ENCODE measurements around the gene GIPC2. TPM values are rescaled to one million over a fixed set of nuclear protein-coding genes. Genes with fewer than 3 reads are reported as not detected.
"Not testable (repeated sequence)": the region's sequence is repeated elsewhere in the genome, so short reads cannot be mapped to it uniquely, and the experiment has no call there.

GIPC2 gene
- total RNA-seq, 4 donors from 2014 or later = 14.2 to 40.1 (median 24.1) TPM

DNA sequence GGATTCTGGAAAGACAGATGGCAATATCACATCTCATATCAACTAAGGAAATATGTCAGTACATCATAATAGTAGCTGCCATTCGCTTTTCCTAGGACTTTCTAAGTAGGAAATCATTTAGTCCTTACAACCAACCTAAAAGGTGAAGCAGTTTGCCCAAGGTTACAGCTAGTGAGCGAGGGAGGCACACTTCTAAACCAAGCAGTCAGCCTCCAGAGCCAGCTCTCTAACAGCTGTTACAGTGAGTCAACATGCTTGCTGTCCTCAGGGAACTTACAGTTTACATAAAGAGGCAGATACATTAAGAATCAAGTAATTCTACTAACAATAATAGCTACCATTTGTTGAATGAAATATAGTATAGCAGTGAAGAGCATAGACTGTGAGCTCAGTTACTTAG, 57.1 kb downstream of the GIPC2 start:
- no peak overlapping the region for H3K27ac ChIP-seq
- TF ChIP-seq POLR2A (IDR thresholded peaks at IDR 0.05) = no peak
- TF ChIP-seq, protein P1, sequence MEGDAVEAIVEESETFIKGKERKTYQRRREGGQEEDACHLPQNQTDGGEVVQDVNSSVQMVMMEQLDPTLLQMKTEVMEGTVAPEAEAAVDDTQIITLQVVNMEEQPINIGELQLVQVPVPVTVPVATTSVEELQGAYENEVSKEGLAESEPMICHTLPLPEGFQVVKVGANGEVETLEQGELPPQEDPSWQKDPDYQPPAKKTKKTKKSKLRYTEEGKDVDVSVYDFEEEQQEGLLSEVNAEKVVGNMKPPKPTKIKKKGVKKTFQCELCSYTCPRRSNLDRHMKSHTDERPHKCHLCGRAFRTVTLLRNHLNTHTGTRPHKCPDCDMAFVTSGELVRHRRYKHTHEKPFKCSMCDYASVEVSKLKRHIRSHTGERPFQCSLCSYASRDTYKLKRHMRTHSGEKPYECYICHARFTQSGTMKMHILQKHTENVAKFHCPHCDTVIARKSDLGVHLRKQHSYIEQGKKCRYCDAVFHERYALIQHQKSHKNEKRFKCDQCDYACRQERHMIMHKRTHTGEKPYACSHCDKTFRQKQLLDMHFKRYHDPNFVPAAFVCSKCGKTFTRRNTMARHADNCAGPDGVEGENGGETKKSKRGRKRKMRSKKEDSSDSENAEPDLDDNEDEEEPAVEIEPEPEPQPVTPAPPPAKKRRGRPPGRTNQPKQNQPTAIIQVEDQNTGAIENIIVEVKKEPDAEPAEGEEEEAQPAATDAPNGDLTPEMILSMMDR (IDR thresholded peaks at IDR 0.05) = no peak
- H3K27me3 ChIP-seq = no peaks in the 10 kb centered on the region
- 87 to 95% methylated on average over 2 of the region's 2 CpGs for WGBS, 2 donors (ENCODE audit: low coverage in 1 of 2)
- DNase-seq = no peak
- intact Hi-C loops (cut with DNase I; ENCODE audit: low total_unique reads) = no loop called here
- in situ Hi-C loops (cut with MboI; ENCODE audit: low pct_ligation_motif_present in 1 of 4, low pct_unique_long_range_greater_than_20kb in 1 of 4, low sequenced_read_pairs in 3 of 4) = loop anchor here (25.0 kb wide), 5 partner anchors 141 to 391 kb away; no protein-coding TSS in a partner anchor
- no peaks in the 10 kb centered on the region for H3K9me3 ChIP-seq
- H3K36me3 ChIP-seq = no peaks in the 10 kb centered on the region
- H3K4me1 ChIP-seq = peaks cover 0 to 6% (median 2%) of the 10 kb centered on the region in 4 donors
- H3K4me3 ChIP-seq = no peak overlapping the region

DNA sequence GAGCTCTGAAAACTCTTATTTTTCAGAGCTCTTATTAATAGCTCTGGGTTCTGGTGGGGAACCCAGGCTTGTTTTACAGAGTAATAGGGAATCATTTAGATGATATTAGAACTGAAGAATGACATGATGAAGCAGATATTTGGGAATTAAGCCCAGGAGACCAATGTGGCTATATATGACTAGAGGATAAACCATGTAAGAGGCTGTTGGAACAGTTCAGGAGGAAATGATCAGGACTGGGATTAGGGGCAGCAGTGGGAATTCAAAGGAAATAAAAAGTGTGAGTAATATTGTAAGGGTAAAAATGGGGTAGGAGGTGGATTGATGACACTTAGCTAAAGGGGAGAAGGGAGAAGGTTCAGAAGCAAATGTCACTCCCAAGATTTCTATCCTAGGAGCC, 58.6 kb downstream of the GIPC2 start:
- Histone ChIP-seq H3K36me3 (no peaks in the 10 kb centered on the region), H3K9me3 (no peaks in the 10 kb centered on the region), H3K4me3 (no peak overlapping the region), H3K27me3 (no peaks in the 10 kb centered on the region), H3K27ac (no peak overlapping the region), H3K4me1 (peaks cover 0 to 6% (median 2%) of the 10 kb centered on the region in 4 donors)
- in situ Hi-C loops (cut with MboI; ENCODE audit: low pct_ligation_motif_present in 1 of 4, low pct_unique_long_range_greater_than_20kb in 1 of 4, low sequenced_read_pairs in 3 of 4) (loop anchor here (25.0 kb wide), 5 partner anchors 142 to 392 kb away; no protein-coding TSS in a partner anchor), intact Hi-C loops (cut with DNase I; ENCODE audit: low total_unique reads) (no loop called here)
- DNase-seq = no peak
- no peak for TF ChIP-seq POLR2AphosphoS5 (IDR thresholded peaks at IDR 0.05)
- TF ChIP-seq POLR2A (IDR thresholded peaks at IDR 0.05) = no peak

DNA sequence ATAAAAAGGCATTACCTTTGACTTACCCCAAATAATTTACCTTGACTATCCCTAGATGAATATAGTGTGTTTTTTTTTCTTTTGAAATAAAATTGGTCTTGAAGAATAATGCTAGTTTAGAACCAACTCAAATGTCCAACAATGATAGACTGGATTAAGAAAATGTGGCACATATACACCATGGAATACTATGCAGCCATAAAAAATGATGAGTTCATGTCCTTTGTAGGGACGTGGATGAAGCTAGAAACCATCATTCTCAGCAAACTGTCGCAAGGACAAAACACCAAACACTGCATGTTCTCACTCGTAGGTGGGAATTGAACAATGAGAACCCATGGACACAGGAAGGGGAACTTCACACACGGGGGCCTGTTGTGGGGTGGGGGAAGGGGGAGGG, 63.9 kb downstream of the GIPC2 start:
- intact Hi-C loops (cut with DNase I; ENCODE audit: low total_unique reads) (loop anchor here (5.0 kb wide), 1 partner anchor 127 kb away; no protein-coding TSS in a partner anchor), in situ Hi-C loops (cut with MboI; ENCODE audit: low pct_ligation_motif_present in 1 of 4, low pct_unique_long_range_greater_than_20kb in 1 of 4, low sequenced_read_pairs in 3 of 4) (loop anchor here (10.0 to 25.0 kb wide), 6 partner anchors 135 to 397 kb away; partner anchors contain the start of gene FUBP1 (in 1 of the 4))
- not testable (repeated sequence) for DNase-seq, H3K36me3 ChIP-seq, H3K4me1 ChIP-seq, H3K27ac ChIP-seq, H3K27me3 ChIP-seq, H3K9me3 ChIP-seq, H3K4me3 ChIP-seq
- WGBS, 2 donors (ENCODE audit: low coverage in 1 of 2) = 70 to 86% methylated on average over 4 of the region's 4 CpGs

DNA sequence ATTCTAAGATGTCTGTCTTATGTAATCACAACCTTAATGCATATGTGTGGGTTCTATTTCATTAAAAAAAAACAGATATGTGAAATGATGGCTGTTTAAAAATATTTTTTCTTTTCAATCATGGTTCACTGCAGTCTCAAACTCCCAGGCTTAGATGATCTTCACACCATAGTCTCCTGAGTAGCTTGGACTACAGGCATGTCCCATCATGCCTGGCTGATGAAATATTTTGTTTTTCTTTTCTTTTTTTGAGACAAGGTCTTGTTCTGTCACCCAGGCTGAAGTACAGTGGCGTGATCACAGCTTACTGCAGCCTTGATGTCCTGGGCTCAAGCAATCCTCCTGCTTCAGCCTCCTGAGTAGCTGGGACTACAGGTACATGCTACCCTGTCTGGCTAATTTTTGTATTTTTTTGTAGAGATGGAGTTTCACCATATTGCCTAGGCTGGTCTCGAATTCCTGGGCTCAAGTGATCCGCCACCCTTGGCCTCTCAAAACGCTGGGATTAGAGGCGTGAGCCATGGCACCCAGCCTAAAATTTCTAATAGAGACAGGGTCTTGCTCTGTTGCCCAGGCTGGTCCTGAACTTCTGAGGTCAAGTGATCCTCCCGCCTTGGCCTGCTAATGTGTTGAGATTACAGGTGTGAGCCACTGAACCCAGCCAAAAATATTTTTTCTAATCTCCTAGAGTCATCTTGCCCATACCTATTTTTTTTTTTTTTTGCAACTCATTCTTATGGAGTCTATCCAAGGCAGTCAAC, 67.6 kb downstream of the GIPC2 start:
- in situ Hi-C loops (cut with MboI; ENCODE audit: low pct_ligation_motif_present in 1 of 4, low pct_unique_long_range_greater_than_20kb in 1 of 4, low sequenced_read_pairs in 3 of 4) (loop anchor here (10.0 to 25.0 kb wide), 6 partner anchors 139 to 401 kb away; partner anchors contain the start of gene FUBP1 (in 1 of the 4)), intact Hi-C loops (cut with DNase I; ENCODE audit: low total_unique reads) (loop anchor here (5.0 kb wide), 1 partner anchor 131 kb away; no protein-coding TSS in a partner anchor)
- Histone ChIP-seq H3K27ac (no peak overlapping the region), H3K9me3 (no peaks in the 10 kb centered on the region), H3K27me3 (no peaks in the 10 kb centered on the region), H3K4me1 (peaks cover 0 to 4% (median 0%) of the 10 kb centered on the region in 4 donors), H3K4me3 (no peak overlapping the region), H3K36me3 (no peaks in the 10 kb centered on the region)
- no peak for DNase-seq
- 83 to 91% methylated on average over 2 to 6 of the region's 6 CpGs for WGBS, 2 donors (ENCODE audit: low coverage in 1 of 2)
- no peak for TF ChIP-seq POLR2AphosphoS5 (IDR thresholded peaks at IDR 0.05)
- TF ChIP-seq, protein P1 (IDR thresholded peaks at IDR 0.05) = no peak
- TF ChIP-seq POLR2A (IDR thresholded peaks at IDR 0.05) = no peak
- no peak for TF ChIP-seq EP300 (IDR thresholded peaks at IDR 0.05; ENCODE audit: low read depth)
